Mesendoderm (in vitro differentiated cells): ENCODE results near the gene KRT34.
"Not testable (repeated sequence)": the region's sequence is repeated elsewhere in the genome, so short reads cannot be mapped to it uniquely, and the experiment has no call there.

Experiments used
- DNase-seq: peaks from one replicate; pipeline ENCODE4 v3.0.0; 2013
- H2AK5ac ChIP-seq: 2 replicates; pipeline ENCODE4 v1.6.1; 2013; ENCODE audit warnings: low read length, inconsistent platforms
- H2BK120ac ChIP-seq: 2 replicates; pipeline ENCODE4 v1.6.1; 2013; ENCODE audit warnings: low read depth, mild to moderate bottlenecking, low read length, moderate library complexity, mixed read lengths
- H2BK15ac ChIP-seq: replicated peaks from 2 replicates; pipeline ENCODE4 v1.6.1; 2013; ENCODE audit warnings: low read depth, mild to moderate bottlenecking, moderate library complexity
- H2BK5ac ChIP-seq: 2 replicates; pipeline ENCODE4 v1.6.1; 2013; ENCODE audit warnings: low read length, inconsistent platforms
- H3K18ac ChIP-seq: 2 replicates; pipeline ENCODE4 v1.6.1; 2013; ENCODE audit warnings: mild to moderate bottlenecking, low read length, mixed read lengths
- H3K23ac ChIP-seq: one replicate; pipeline ENCODE4 v1.6.1; 2013; ENCODE audit warnings: low read length
- H3K27ac ChIP-seq: 2 replicates; pipeline ENCODE4 v1.5.1; 2013; ENCODE audit warnings: low read depth, mild to moderate bottlenecking, inconsistent platforms, low read length, moderate library complexity
- H3K27me3 ChIP-seq: 2 replicates; pipeline ENCODE4 v1.6.1; 2013; ENCODE audit warnings: low read length, control low read depth, mild to moderate bottlenecking, inconsistent platforms; ENCODE audit not compliant: insufficient read depth, poor library complexity
- H3K36me3 ChIP-seq: 2 replicates; pipeline ENCODE4 v1.6.1; 2013; ENCODE audit warnings: low read length, inconsistent platforms; ENCODE audit not compliant: control insufficient read depth, insufficient read depth
- H3K4ac ChIP-seq: one replicate; pipeline ENCODE4 v1.6.1; 2013; ENCODE audit warnings: low read depth, mild to moderate bottlenecking, low read length, moderate library complexity
- H3K4me1 ChIP-seq: 2 replicates; pipeline ENCODE4 v1.6.1; 2013; ENCODE audit warnings: low read depth, low read length, inconsistent platforms; ENCODE audit not compliant: control insufficient read depth
- H3K4me2 ChIP-seq: 2 replicates; pipeline ENCODE4 v1.6.1; 2013; ENCODE audit warnings: low read length
- H3K4me3 ChIP-seq: 2 replicates; pipeline ENCODE4 v1.5.1; 2013; ENCODE audit warnings: mild to moderate bottlenecking, low read length
- H3K56ac ChIP-seq: one replicate; pipeline ENCODE4 v1.6.1; 2013; ENCODE audit warnings: low read length
- H3K79me1 ChIP-seq: 2 replicates; pipeline ENCODE4 v1.6.1; 2013; ENCODE audit warnings: low read length, inconsistent platforms
- H3K79me2 ChIP-seq: 2 replicates; pipeline ENCODE4 v1.6.1; 2013; ENCODE audit warnings: mild to moderate bottlenecking, low read length; ENCODE audit not compliant: control insufficient read depth, insufficient read depth
- H3K9ac ChIP-seq: 2 replicates; pipeline ENCODE4 v1.6.1; 2013; ENCODE audit warnings: low read length, inconsistent platforms
- H4K5ac ChIP-seq: one replicate; pipeline ENCODE4 v1.6.1; 2013; ENCODE audit warnings: low read length
- H4K8ac ChIP-seq: one replicate; pipeline ENCODE4 v1.6.1; 2013; ENCODE audit warnings: low read depth, mild to moderate bottlenecking, control low read depth, low read length, moderate library complexity
- WGBS: extraction: QIAGEN DNeasy Blood & Tissue Kit; methylation state at CpG from one replicate; pipeline ENCODE4 v1.1.7; 2013; ENCODE audit warnings: low lambda C conversion rate, missing lambda C conversion rate; ENCODE audit not compliant: insufficient coverage; ENCODE audit errors: extremely low coverage; 5-methylcytosine and 5-hydroxymethylcytosine counted together

Gene KRT34

DNA sequence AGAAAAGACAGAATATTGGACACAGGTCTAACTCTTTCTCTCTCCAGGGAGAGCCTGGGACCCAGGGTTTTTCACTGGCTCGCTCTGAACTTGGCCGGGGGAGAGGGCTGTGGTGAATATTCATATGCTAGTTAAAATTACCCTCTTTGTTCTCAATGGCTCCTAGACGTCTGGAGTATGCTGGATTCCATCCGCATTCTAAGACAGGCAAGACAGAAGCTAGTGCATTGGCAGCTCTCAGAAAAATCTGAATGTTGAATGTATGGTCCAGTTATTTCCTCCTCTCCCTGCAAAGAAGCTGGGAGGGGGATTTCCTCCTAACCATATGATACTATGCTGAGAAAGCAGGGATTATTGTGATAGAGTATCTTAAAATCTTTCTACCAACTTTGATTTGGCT is 5.6 kb upstream of the KRT34 start:
- no CpG with 5 or more reads among the region's 4 CpGs for WGBS
- no peaks in the 10 kb centered on the region for H3K79me1 ChIP-seq

DNA sequence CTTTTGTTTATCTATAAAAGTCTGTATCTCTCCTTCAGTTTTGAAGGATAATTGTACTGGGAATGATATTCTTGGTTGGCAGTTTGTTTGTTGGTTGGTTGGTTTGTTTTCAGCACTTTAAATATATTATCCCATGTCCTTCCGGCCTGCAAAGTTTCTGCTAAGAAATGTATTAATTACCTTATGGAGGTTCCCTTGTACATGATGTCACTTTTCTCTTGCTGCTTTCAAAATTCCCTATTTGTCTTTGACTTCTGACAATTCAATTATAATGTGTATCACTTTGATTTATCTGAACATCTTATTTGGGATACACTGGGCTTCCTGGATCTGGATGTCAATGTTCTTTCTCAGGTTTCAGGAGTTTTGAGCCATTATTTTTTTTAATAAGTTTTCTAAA is 4.1 kb upstream of the KRT34 start:
- no peak overlapping the region for H4K5ac ChIP-seq
- H3K79me1 ChIP-seq: no peaks in the 10 kb centered on the region
- no peak overlapping the region for H2AK5ac ChIP-seq
- no peak overlapping the region for H3K4me2 ChIP-seq
- no CpG with 5 or more reads among the region's 1 CpG for WGBS
- H3K36me3 ChIP-seq: no peaks in the 10 kb centered on the region
- no peak for DNase-seq
- H3K79me2 ChIP-seq: no peaks in the 10 kb centered on the region
- H3K4me1 ChIP-seq: no peaks in the 10 kb centered on the region
- H3K4me3 ChIP-seq: no peak overlapping the region
- no peak overlapping the region for H3K18ac ChIP-seq
- H3K9ac ChIP-seq: no peak overlapping the region
- H3K23ac ChIP-seq: no peak overlapping the region
- H3K56ac ChIP-seq: no peak overlapping the region
- no peak overlapping the region for H3K27ac ChIP-seq
- H3K4ac ChIP-seq: no peak overlapping the region
- H4K8ac ChIP-seq: no peak overlapping the region
- H2BK5ac ChIP-seq: no peak overlapping the region
- no peaks in the 10 kb centered on the region for H3K27me3 ChIP-seq
- no peak overlapping the region for H2BK120ac ChIP-seq
- H2BK15ac ChIP-seq: no peak overlapping the region

More for the DNA sequence above, 5.6 kb upstream of the KRT34 start:
- Histone ChIP-seq H2BK15ac (no peak overlapping the region), H3K56ac (no peak overlapping the region), H2AK5ac (no peak overlapping the region), H3K4me3 (no peak overlapping the region), H3K79me2 (no peaks in the 10 kb centered on the region), H3K27me3 (no peaks in the 10 kb centered on the region), H3K4me1 (no peaks in the 10 kb centered on the region), H3K4me2 (no peak overlapping the region), H2BK5ac (no peak overlapping the region), H4K8ac (no peak overlapping the region), H3K23ac (no peak overlapping the region), H4K5ac (no peak overlapping the region), H3K36me3 (no peaks in the 10 kb centered on the region), H3K18ac (no peak overlapping the region), H3K27ac (no peak overlapping the region), H3K9ac (no peak overlapping the region), H2BK120ac (no peak overlapping the region), H3K4ac (no peak overlapping the region)
- DNase-seq: no peak

GRCh38 chr17:41383690-41384089 is 1.6 kb upstream of the KRT34 start:
- no CpG with 5 or more reads among the region's 1 CpG for WGBS
- Histone ChIP-seq H3K79me1 (no peaks in the 10 kb centered on the region), H3K36me3 (no peaks in the 10 kb centered on the region), H3K27me3 (no peaks in the 10 kb centered on the region), H3K4me2 (no peak overlapping the region), H4K5ac (no peak overlapping the region), H3K4me1 (no peaks in the 10 kb centered on the region), H3K23ac (no peak overlapping the region), H2AK5ac (no peak overlapping the region), H2BK120ac (no peak overlapping the region), H3K27ac (no peak overlapping the region), H3K4me3 (no peak overlapping the region), H3K9ac (no peak overlapping the region), H3K56ac (no peak overlapping the region), H3K79me2 (no peaks in the 10 kb centered on the region), H2BK5ac (no peak overlapping the region), H4K8ac (no peak overlapping the region), H3K18ac (no peak overlapping the region), H2BK15ac (no peak overlapping the region), H3K4ac (no peak overlapping the region)
- DNase-seq: no peak

- H2BK15ac ChIP-seq: no peak overlapping the region
- H3K4ac ChIP-seq: no peak overlapping the region
- H3K4me1 ChIP-seq: no peaks in the 10 kb centered on the region
- no peak overlapping the region for H3K18ac ChIP-seq
- H3K23ac ChIP-seq: no peak overlapping the region
- H3K36me3 ChIP-seq: no peaks in the 10 kb centered on the region
- H3K27me3 ChIP-seq: no peaks in the 10 kb centered on the region
- H3K4me3 ChIP-seq: no peak overlapping the region
- H3K9ac ChIP-seq: no peak overlapping the region
- H3K79me2 ChIP-seq: no peaks in the 10 kb centered on the region
- no peak overlapping the region for H4K5ac ChIP-seq
- no peak overlapping the region for H3K4me2 ChIP-seq
- DNase-seq: no peak
- no peak overlapping the region for H4K8ac ChIP-seq
- no peak overlapping the region for H2AK5ac ChIP-seq
- H2BK5ac ChIP-seq: no peak overlapping the region
- H3K27ac ChIP-seq: no peak overlapping the region
- H3K56ac ChIP-seq: no peak overlapping the region
- H3K79me1 ChIP-seq: no peaks in the 10 kb centered on the region
- no peak overlapping the region for H2BK120ac ChIP-seq
- WGBS: no CpG with 5 or more reads among the region's 1 CpG
Observed at GRCh38 chr17:41382394-41382793, 288 bp upstream of the KRT34 start.

- H3K9ac ChIP-seq, H3K56ac ChIP-seq, H3K79me2 ChIP-seq, H3K27me3 ChIP-seq, H3K4me2 ChIP-seq, H3K4ac ChIP-seq, H3K79me1 ChIP-seq, H3K4me1 ChIP-seq, H3K23ac ChIP-seq, H3K4me3 ChIP-seq, H3K27ac ChIP-seq, DNase-seq, H3K36me3 ChIP-seq, H2BK15ac ChIP-seq, H4K5ac ChIP-seq, H2BK5ac ChIP-seq, H3K18ac ChIP-seq, H2AK5ac ChIP-seq, H2BK120ac ChIP-seq, H4K8ac ChIP-seq: not testable (repeated sequence)
- no CpG with 5 or more reads among the region's 7 CpGs for WGBS
Observed at GRCh38 chr17:41380091-41380490, 2.0 kb downstream of the KRT34 start.

- Histone ChIP-seq H3K4me2 (no peak overlapping the region), H3K23ac (no peak overlapping the region), H2BK120ac (no peak overlapping the region), H2AK5ac (no peak overlapping the region), H4K8ac (no peak overlapping the region), H3K79me1 (no peaks in the 10 kb centered on the region), H4K5ac (no peak overlapping the region), H3K27ac (no peak overlapping the region), H3K4me3 (no peak overlapping the region), H3K56ac (no peak overlapping the region), H3K79me2 (no peaks in the 10 kb centered on the region), H3K4ac (no peak overlapping the region), H3K27me3 (no peaks in the 10 kb centered on the region), H3K9ac (no peak overlapping the region), H3K36me3 (no peaks in the 10 kb centered on the region), H3K18ac (no peak overlapping the region), H2BK15ac (no peak overlapping the region), H2BK5ac (no peak overlapping the region), H3K4me1 (no peaks in the 10 kb centered on the region)
- no CpG with 5 or more reads among the region's 2 CpGs for WGBS
- DNase-seq: no peak
Observed at GRCh38 chr17:41377546-41377945, 4.6 kb downstream of the KRT34 start.
